ENCODE measurements around the gene KCP.

KCP gene

DNA sequence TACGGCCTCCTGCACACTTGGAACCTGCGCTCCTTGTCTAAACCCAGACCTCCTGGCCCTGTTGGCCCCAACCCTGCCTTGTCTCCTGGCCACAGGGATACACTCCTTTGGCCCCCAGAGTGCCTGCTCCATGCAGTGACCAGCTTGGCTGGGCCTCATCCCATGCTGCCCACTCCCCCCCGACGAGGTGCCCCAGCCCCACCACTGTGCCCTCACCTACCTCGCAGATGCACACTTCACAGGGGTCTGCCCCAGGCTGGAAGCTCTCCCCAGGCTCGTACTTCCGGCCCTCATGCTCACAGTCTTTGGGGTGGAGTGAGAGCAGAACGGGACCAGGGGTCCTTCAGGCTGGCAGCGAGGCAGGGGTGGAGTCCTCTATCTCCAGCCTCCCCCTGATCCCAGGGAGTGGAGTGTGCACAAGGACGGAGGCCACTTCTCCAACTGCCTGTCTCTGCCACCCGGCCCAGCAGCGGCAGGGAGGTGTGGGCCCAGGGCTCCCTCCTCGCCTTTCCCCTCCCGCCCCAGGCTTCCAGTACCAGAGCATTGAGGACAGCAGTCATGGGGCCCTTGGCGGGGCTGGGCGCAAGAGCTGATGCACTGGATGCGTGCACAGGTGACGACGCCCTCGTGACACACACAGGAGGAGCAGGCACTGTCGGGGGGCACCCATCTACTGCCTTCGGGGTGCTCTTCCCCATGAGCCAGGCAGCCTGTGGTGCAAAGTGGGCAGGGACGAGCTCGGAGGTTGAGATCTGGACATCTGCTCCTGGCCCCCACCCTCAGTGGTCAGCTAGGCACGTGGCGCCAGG is 25.7 kb downstream of the KCP start:
- in situ Hi-C loops (cut with HindIII; ENCODE audit: low pct_ligation_motif_present, low sequenced_read_pairs), result no loop called here

DNA sequence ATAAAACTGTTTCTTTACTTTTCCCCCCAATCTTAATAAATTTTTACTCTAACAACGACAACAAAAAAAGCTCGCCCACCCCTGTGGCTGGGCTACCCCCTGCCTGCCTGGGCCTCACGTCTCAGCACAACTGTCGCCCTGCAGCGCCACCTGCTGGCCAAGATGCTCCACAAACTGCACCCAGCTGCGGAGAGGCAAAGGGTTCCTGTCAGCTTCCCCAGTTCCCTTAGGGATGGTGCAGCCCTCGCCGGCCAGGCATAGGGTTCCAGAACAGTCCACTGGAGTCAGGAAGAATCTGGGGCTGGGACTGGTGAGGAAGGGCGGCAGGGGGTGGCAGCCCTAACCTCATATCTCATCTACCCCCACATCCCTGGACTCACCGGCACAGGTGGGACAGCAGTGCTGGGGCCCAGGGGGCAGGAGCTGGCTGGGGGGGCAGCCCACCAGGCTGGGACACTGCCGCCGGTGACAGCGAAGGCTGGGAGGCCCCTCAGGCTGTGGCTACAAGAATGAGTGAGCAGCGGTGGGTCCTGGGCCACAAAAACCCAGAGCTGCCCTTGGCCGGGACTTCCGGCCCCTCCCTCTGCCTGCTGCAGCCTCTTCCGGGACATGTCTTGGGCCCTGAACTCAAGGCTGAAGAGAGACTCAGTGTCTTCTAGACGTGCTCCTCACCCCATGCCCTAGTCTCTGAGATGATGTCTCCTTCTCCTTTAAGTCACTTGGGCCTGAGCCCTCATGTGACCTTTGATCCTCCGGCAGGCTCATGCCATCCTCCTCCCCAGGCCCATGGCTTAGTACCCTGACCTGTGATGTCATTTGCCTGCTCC is 26.7 kb downstream of the KCP start:
- Histone ChIP-seq H3K27ac (no peak overlapping the region), H3K36me3 (replicated peaks) (no peaks in the 10 kb centered on the region), H3K27me3 (replicated peaks) (no peaks in the 10 kb centered on the region), H3K4me3 (ENCODE audit: low read depth, low read length) (no peak overlapping the region)
- in situ Hi-C loops (cut with HindIII; ENCODE audit: low pct_ligation_motif_present, low sequenced_read_pairs), result no loop called here
- TF ChIP-seq, protein P1, sequence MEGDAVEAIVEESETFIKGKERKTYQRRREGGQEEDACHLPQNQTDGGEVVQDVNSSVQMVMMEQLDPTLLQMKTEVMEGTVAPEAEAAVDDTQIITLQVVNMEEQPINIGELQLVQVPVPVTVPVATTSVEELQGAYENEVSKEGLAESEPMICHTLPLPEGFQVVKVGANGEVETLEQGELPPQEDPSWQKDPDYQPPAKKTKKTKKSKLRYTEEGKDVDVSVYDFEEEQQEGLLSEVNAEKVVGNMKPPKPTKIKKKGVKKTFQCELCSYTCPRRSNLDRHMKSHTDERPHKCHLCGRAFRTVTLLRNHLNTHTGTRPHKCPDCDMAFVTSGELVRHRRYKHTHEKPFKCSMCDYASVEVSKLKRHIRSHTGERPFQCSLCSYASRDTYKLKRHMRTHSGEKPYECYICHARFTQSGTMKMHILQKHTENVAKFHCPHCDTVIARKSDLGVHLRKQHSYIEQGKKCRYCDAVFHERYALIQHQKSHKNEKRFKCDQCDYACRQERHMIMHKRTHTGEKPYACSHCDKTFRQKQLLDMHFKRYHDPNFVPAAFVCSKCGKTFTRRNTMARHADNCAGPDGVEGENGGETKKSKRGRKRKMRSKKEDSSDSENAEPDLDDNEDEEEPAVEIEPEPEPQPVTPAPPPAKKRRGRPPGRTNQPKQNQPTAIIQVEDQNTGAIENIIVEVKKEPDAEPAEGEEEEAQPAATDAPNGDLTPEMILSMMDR (IDR thresholded peaks at IDR 0.05; ENCODE audit: low read depth, low read length, missing control alignments), result peak; percentile 95
- DNase-seq, result peak; percentile 70

More for the DNA sequence above, 25.7 kb downstream of the KCP start:
- no peaks in the 10 kb centered on the region for H3K27me3 ChIP-seq (replicated peaks)
- TF ChIP-seq, protein P1 (IDR thresholded peaks at IDR 0.05; ENCODE audit: low read depth, low read length, missing control alignments), result no peak
- no peak for DNase-seq
- no peak overlapping the region for H3K27ac ChIP-seq
- no peaks in the 10 kb centered on the region for H3K36me3 ChIP-seq (replicated peaks)
- no peak overlapping the region for H3K4me3 ChIP-seq (ENCODE audit: low read depth, low read length)

DNA sequence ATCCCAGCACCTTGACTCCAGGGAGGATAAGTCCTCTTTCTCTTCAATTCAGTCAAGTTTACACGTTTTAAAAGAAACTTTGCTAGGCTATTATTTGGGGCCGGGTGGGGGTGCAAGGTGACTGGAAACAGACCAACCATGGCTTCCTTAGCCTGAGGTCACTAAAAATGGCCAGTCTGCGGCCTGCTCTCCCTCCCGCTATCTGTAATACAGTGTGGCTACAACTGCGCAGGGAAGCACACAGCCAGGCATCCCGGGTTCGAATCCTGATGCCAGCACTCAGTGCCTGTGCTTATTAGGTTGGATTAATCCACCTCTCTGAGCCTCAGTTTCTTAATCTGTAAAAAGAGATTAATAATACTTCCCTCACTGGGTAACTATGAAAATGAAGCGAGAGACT is 28.4 kb downstream of the KCP start:
- no peak for DNase-seq
- TF ChIP-seq, protein P1 (IDR thresholded peaks at IDR 0.05; ENCODE audit: low read depth, low read length, missing control alignments), result no peak
- Histone ChIP-seq H3K27me3 (replicated peaks) (no peaks in the 10 kb centered on the region), H3K36me3 (replicated peaks) (no peaks in the 10 kb centered on the region), H3K4me3 (ENCODE audit: low read depth, low read length) (no peak overlapping the region), H3K27ac (no peak overlapping the region)
- in situ Hi-C loops (cut with HindIII; ENCODE audit: low pct_ligation_motif_present, low sequenced_read_pairs), result no loop called here

DNA sequence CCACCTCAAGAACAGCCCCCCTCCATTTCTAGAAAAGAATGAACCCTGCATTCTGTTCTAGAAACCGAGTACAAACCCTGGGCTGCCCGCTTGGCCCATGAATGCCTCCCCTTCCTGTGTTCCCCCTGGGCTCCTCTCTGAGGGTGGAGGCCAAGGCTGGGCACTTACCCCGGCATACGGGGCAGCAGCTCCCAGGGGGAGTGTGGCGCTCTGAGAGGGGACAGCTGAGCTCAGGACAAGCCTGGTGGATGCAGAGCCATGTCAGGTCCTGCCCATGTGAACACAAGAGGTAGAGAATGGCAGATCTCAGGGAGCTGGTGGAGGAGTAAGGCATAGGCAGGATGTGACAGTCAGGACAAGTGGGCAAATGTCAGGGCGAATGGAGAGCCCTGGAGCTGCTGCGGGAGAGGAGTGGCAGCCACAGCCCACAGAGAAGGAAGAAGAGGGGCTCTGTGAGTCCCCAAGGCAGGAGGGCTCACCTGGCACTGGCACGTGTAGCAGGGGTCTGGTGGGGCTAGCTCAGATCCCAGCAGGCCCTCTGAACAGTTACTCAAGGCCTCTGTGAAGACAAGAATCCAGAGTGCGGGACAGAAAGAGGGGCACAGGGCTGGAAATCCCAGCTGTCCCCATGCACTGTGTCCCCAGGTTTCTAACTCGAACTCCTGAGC is 28.9 kb downstream of the KCP start:
- Histone ChIP-seq H3K27me3 (replicated peaks) (no peaks in the 10 kb centered on the region), H3K27ac (no peak overlapping the region), H3K4me3 (ENCODE audit: low read depth, low read length) (no peak overlapping the region), H3K36me3 (replicated peaks) (no peaks in the 10 kb centered on the region)
- no peak for DNase-seq
- TF ChIP-seq, protein P1 (IDR thresholded peaks at IDR 0.05; ENCODE audit: low read depth, low read length, missing control alignments), result no peak
- in situ Hi-C loops (cut with HindIII; ENCODE audit: low pct_ligation_motif_present, low sequenced_read_pairs), result no loop called here

DNA sequence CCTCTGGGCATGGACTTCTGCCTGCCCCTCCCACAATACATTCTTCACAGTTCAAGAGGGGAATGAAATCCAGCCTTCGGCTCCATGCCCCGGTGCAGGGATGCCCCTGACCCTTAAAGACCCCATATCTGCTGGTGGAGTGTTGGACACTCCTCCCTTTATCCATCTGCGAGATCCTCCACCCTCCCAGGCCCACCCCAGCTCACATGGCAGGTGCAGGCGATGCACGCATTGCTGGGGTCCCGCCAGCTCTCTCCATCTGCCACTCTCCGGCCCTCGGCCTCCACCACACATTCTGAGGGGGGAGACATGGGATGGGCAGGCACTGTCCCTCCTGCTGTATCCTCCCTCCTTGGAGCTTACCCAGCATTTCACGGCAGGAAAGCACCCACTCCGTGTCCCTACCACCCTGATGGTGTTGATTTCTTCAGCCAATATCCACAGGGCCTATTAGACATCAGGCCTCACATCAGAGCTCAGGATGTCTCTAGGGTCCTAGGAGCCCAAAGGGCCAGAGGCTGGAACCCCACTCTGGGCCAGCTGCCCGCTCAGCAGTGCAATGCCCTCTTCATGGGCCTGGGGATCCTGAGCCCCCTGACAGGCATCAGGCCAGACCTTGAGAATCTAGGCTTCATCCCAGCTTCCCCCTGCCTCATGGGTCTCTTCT is 29.6 kb downstream of the KCP start:
- DNase-seq, result no peak
- Histone ChIP-seq H3K4me3 (ENCODE audit: low read depth, low read length) (no peak overlapping the region), H3K27me3 (replicated peaks) (no peaks in the 10 kb centered on the region), H3K27ac (no peak overlapping the region), H3K36me3 (replicated peaks) (no peaks in the 10 kb centered on the region)
- TF ChIP-seq, protein P1 (IDR thresholded peaks at IDR 0.05; ENCODE audit: low read depth, low read length, missing control alignments), result no peak
- in situ Hi-C loops (cut with HindIII; ENCODE audit: low pct_ligation_motif_present, low sequenced_read_pairs), result no loop called here
